Gastroesophageal sphincter (tissue), 4 donors: ENCODE data around the gene SPATA6. TPM values are rescaled to one million over a fixed set of nuclear protein-coding genes. Genes with fewer than 3 reads are reported as not detected.

Source experiments
- ATAC-seq: fragments of 150-250 bp; one replicate; pipeline ENCODE4 v1.9.1; 2016; ENCODE audit warnings: mild to moderate bottlenecking, moderate library complexity
- H3K27ac ChIP-seq, 4 donors: fragments of 200-600 bp; sonication (generic) in 3 of 4; 1 replicate in 3 of 4; 2 replicates in 1 of 4; pipeline ENCODE4 v1.5.1; 2016 to 2019
- H3K27me3 ChIP-seq: fragments of 200-600 bp; sonication (generic); one replicate; pipeline ENCODE4 v1.5.1; 2019
- H3K36me3 ChIP-seq, 2 donors: fragments of 200-600 bp; sonication (generic); one replicate each; pipeline ENCODE4 v1.5.1; 2019; ENCODE audit warnings: control low read depth in 1 of 2
- H3K4me1 ChIP-seq, 3 donors: fragments of 200-600 bp; sonication (generic); 1 replicate in 2 of 3; 2 replicates in 1 of 3; pipeline ENCODE4 v1.5.1; 2016 to 2019; ENCODE audit warnings: control low read depth in 2 of 3
- H3K4me3 ChIP-seq, 2 donors: fragments of 200-600 bp; sonication (generic); one replicate each; pipeline ENCODE4 v1.5.1; 2019; ENCODE audit warnings: mild to moderate bottlenecking in 1 of 2, moderate library complexity in 1 of 2
- H3K9me3 ChIP-seq, 3 donors: fragments of 200-600 bp; sonication (generic); one replicate each; pipeline ENCODE4 v1.5.1; 2017 to 2019; ENCODE audit warnings: control low read depth in 2 of 3
- EP300 ChIP-seq: sonication (generic); formaldehyde crosslinking; IDR thresholded peaks from one replicate; pipeline ENCODE4 v1.6.1; 2017; ENCODE audit warnings: antibody characterized with exemption, mild to moderate bottlenecking
- POLR2A ChIP-seq, 2 donors: fragments of 450-650 bp; IDR thresholded peaks; one replicate each; pipeline ENCODE4 v1.6.1; 2017; ENCODE audit warnings: antibody characterized with exemption in 2 of 2, mild to moderate bottlenecking in 2 of 2, moderate library complexity in 1 of 2
- POLR2AphosphoS5 ChIP-seq: sonication (generic); formaldehyde crosslinking; IDR thresholded peaks from one replicate; pipeline ENCODE4 v1.6.1; 2017; ENCODE audit warnings: antibody characterized with exemption
- WGBS, 2 donors: methylation state at CpG; one replicate each; pipeline ENCODE4 v1.1.5; 2018; ENCODE audit warnings: low coverage in 1 of 2; 5-methylcytosine and 5-hydroxymethylcytosine counted together
- total RNA-seq, 4 donors: library from RNA; depleted of rRNA; stranded (reverse); fragments of >200 nt; gene quantifications; one replicate each; pipeline ENCODE4 v1.1.0, GENCODE V29; 2016
- TF ChIP-seq, protein P1 (sequence below), 4 experiments: fragments of 200-600 bp in 2 of 4; fragments of 450-650 bp in 2 of 4; sonication (generic) in 1 of 4; IDR thresholded peaks; one replicate each; pipeline ENCODE4 v1.5.1; 2017 to 2019; ENCODE audit warnings: antibody characterized with exemption in 4 of 4, mild to moderate bottlenecking in 2 of 4, moderate library complexity in 2 of 4

The SPATA6 gene
- total RNA-seq, 4 donors from 2014 or later, result 16.3 to 31.9 (median 16.4) TPM

DNA sequence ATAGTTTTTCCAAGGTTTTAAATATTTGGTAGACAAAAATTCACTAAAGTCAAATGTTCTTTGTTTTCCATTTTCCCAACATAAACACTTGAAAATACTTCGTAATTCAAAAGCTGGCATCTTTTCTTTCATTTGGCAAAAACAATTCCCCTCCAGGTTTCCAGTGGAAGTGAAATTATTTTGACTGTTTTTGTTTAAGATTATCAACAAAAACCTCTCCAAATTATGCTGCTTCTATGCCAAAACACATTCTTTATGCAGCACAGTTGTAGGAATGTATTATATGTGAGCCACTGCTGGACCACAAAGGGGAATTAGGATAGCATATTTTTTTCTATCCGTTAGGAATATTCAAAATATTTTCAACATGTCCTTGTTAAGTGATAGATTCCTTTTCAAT lies 205.4 kb downstream of the SPATA6 start:
- Histone ChIP-seq H3K36me3 (peaks cover 0 to 5% of the 10 kb centered on the region in 2 donors), H3K4me3 (no peak overlapping the region), H3K9me3 (peaks cover 0 to 4% (median 0%) of the 10 kb centered on the region in 3 donors), H3K27ac (no peak overlapping the region), H3K4me1 (no peaks in the 10 kb centered on the region), H3K27me3 (no peaks in the 10 kb centered on the region)
- no peak for ATAC-seq
- TF ChIP-seq EP300 (no peak), POLR2A (IDR thresholded peaks at IDR 0.05) (no peak), POLR2AphosphoS5 (no peak)
- TF ChIP-seq, protein P1, sequence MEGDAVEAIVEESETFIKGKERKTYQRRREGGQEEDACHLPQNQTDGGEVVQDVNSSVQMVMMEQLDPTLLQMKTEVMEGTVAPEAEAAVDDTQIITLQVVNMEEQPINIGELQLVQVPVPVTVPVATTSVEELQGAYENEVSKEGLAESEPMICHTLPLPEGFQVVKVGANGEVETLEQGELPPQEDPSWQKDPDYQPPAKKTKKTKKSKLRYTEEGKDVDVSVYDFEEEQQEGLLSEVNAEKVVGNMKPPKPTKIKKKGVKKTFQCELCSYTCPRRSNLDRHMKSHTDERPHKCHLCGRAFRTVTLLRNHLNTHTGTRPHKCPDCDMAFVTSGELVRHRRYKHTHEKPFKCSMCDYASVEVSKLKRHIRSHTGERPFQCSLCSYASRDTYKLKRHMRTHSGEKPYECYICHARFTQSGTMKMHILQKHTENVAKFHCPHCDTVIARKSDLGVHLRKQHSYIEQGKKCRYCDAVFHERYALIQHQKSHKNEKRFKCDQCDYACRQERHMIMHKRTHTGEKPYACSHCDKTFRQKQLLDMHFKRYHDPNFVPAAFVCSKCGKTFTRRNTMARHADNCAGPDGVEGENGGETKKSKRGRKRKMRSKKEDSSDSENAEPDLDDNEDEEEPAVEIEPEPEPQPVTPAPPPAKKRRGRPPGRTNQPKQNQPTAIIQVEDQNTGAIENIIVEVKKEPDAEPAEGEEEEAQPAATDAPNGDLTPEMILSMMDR (IDR thresholded peaks at IDR 0.05), result no peak
- WGBS, 2 donors, result 48 to 69% methylated on average over 2 of the region's 2 CpGs

DNA sequence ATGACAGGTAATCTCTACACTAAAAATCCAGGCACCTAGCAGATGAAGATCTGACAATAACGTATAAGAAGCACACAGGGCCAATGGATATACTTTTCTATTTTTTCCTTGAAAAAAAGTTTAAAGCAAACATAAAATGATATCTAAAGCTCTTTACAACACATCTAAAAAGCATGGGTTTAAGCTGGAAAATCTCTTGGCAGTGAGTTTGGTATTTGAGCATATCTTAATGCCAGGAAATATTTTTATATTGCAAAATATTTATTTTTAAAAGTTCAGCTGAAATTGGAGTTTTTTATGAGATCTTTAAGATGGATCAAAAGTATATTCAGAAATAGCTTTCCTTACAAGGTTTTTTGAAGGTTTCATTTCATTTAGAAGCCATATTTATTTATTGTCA lies 209.0 kb downstream of the SPATA6 start:
- Histone ChIP-seq H3K4me1 (no peaks in the 10 kb centered on the region), H3K27me3 (no peaks in the 10 kb centered on the region), H3K4me3 (no peak overlapping the region), H3K9me3 (peaks cover 0 to 4% (median 0%) of the 10 kb centered on the region in 3 donors), H3K27ac (no peak overlapping the region), H3K36me3 (peaks cover 0 to 5% of the 10 kb centered on the region in 2 donors)
- TF ChIP-seq, protein P1 (IDR thresholded peaks at IDR 0.05), result no peak
- no peak for TF ChIP-seq POLR2AphosphoS5
- TF ChIP-seq EP300, result no peak
- TF ChIP-seq POLR2A (IDR thresholded peaks at IDR 0.05), result no peak
- WGBS, 2 donors, result 45 to 50% methylated on average over 1 of the region's 1 CpG
- no peak for ATAC-seq

DNA sequence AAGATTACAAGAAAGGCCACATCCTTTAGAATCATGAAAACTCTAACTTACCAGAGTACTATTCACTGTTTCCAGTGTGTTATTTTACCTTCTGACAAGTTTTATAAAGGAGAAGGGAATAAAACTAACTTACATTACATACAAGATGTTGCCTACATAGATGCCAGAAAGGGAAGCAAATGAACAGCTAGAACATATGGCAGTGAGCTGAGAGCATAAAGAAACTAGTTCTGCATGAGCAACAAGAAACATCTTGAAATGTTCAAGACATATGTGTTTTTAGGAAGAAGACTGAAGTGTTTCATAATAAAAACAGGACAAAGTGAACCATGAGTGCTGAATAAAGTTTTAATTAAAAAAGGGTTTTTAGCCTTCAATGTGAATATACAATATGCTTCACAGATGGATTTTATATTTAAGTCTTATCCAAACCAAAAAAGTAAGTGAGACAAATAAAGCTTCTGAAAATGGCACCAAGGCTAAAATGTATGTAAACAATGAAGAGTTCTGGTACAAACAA lies 210.1 kb downstream of the SPATA6 start:
- ATAC-seq, result no peak
- Histone ChIP-seq H3K27me3 (no peaks in the 10 kb centered on the region), H3K27ac (no peak overlapping the region), H3K4me1 (no peaks in the 10 kb centered on the region), H3K4me3 (no peak overlapping the region), H3K9me3 (no peaks in the 10 kb centered on the region), H3K36me3 (no peaks in the 10 kb centered on the region)
- TF ChIP-seq, protein P1 (IDR thresholded peaks at IDR 0.05), result no peak
- TF ChIP-seq POLR2AphosphoS5, result no peak
- no peak for TF ChIP-seq EP300
- no peak for TF ChIP-seq POLR2A (IDR thresholded peaks at IDR 0.05)

DNA sequence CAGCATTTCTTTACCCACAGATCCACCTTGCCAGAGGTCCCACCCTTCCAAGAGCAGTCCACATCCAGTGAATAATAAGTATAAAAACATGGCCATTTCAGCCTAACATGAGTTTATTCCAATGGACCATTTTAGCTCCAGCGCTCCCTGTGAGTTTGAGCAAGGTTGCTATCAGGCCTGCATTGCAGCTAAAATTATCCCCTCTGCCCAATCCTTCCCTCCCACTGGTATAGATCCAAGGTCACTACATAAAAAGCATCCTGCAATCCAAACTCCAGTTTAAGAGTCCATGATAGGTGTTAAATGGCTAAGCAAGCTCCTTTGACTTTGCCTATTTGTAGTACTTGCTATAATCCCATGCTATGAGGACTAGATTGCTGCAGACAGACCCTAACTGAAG lies 213.9 kb downstream of the SPATA6 start:
- no peak overlapping the region for H3K4me3 ChIP-seq
- no peaks in the 10 kb centered on the region for H3K27me3 ChIP-seq
- WGBS, 2 donors, result 100% methylated on average over 1 of the region's 1 CpG
- no peaks in the 10 kb centered on the region for H3K36me3 ChIP-seq
- TF ChIP-seq EP300 (no peak), POLR2A (IDR thresholded peaks at IDR 0.05) (no peak), POLR2AphosphoS5 (no peak)
- TF ChIP-seq, protein P1 (IDR thresholded peaks at IDR 0.05), result no peak
- H3K9me3 ChIP-seq, result no peaks in the 10 kb centered on the region
- no peaks in the 10 kb centered on the region for H3K4me1 ChIP-seq
- no peak for ATAC-seq
- H3K27ac ChIP-seq, result no peak overlapping the region

DNA sequence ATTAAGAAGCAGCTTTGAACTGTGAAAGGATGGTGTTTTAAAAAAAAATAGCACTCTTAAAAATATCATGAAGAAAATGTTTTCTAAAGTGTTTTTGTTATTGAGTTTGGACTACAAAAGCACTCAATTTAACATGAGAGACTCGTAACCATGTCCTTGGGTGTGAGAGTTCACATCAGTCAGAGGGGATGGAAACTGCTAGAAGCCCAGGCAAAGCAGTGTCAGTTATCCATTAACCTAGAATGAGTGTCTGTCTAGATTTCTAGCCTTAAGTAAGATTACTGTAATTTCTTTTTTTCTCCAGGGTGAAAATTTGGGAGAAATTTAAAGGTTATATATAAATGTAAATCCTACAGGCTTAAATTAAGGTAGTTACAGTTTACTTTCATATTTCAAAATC lies 217.8 kb downstream of the SPATA6 start:
- Histone ChIP-seq H3K27ac (no peak overlapping the region), H3K9me3 (no peaks in the 10 kb centered on the region), H3K27me3 (no peaks in the 10 kb centered on the region), H3K4me3 (no peak overlapping the region), H3K4me1 (no peaks in the 10 kb centered on the region), H3K36me3 (no peaks in the 10 kb centered on the region)
- TF ChIP-seq EP300 (no peak), POLR2AphosphoS5 (no peak), POLR2A (IDR thresholded peaks at IDR 0.05) (no peak)
- TF ChIP-seq, protein P1 (IDR thresholded peaks at IDR 0.05), result no peak
- no peak for ATAC-seq
- 90 to 100% methylated on average over 1 of the region's 1 CpG for WGBS, 2 donors
